NB4 (cell line): ENCODE results near the gene WFDC10B.

ENCODE experiments used
- CTCF ChIP-seq: IDR thresholded peaks from one replicate; pipeline ENCODE4 v1.5.1; 2012; ENCODE audit warnings: low read depth, low read length
- POLR2A ChIP-seq: IDR thresholded peaks from 2 replicates; pipeline ENCODE4 v1.6.1; 2011; ENCODE audit warnings: mild to moderate bottlenecking; ENCODE audit not compliant: insufficient read length; ENCODE audit errors: extremely low read depth

GRCh38 chr20:45647441-45648050 is 57.3 kb downstream of the WFDC10B start:
- TF ChIP-seq POLR2A, result no peak
- TF ChIP-seq CTCF, result no peak
